ENCODE measurements around the gene ASTN2. TPM values are rescaled to one million over a fixed set of nuclear protein-coding genes. Genes with fewer than 3 reads are reported as not detected.

Gene ASTN2
- total and polyA plus RNA-seq, 2 experiments from 2014 or later, result 7.0 to 24.6 TPM

GRCh38 chr9:117234103-117234502 is 180.8 kb downstream of the ASTN2 start (continued):
- TF ChIP-seq ZNF462 (CRISPR knock-in tag; IDR thresholded peaks at IDR 0.05), result no peak
- no peak for TF ChIP-seq ZNF114 (CRISPR knock-in tag; IDR thresholded peaks at IDR 0.05)
- TF ChIP-seq CTCF (conservative IDR thresholded peaks at IDR 0.05; ENCODE audit: low read depth in 2 of 2), result no peak
- TF ChIP-seq CREB1 (CRISPR knock-in tag; IDR thresholded peaks at IDR 0.05; ENCODE audit: low read depth), result no peak
- TF ChIP-seq REST (IDR thresholded peaks at IDR 0.05; ENCODE audit: unreplicated experiment), result no peak
- TF ChIP-seq JUNB (IDR thresholded peaks at IDR 0.05; ENCODE audit: unreplicated experiment), result no peak

Measured in GM23338 (cell line).